Measurements from ENCODE around the gene OARD1. TPM values are rescaled to one million over a fixed set of nuclear protein-coding genes. Genes with fewer than 3 reads are reported as not detected.
"Not testable (repeated sequence)": the region's sequence is repeated elsewhere in the genome, so short reads cannot be mapped to it uniquely, and the experiment has no call there.

The OARD1 gene
- total RNA-seq, 1 donor from 2014 or later, result 12.1 TPM

GRCh38 chr6:41025966-41026530, 46.1 kb downstream of the OARD1 start:
- no peak for DNase-seq

- DNase-seq, result no peak
Observed at GRCh38 chr6:41023114-41023513, 49.0 kb downstream of the OARD1 start.

- no peak for DNase-seq
Observed at GRCh38 chr6:41022294-41022693, 49.9 kb downstream of the OARD1 start.

GRCh38 chr6:41021832-41022231, 50.3 kb downstream of the OARD1 start:
- DNase-seq, result no peak

GRCh38 chr6:41017663-41018062, 54.5 kb downstream of the OARD1 start:
- no peak for DNase-seq

GRCh38 chr6:41015860-41016259, 56.3 kb downstream of the OARD1 start:
- not testable (repeated sequence) for DNase-seq

GRCh38 chr6:41014780-41015179, 57.4 kb downstream of the OARD1 start:
- DNase-seq, result no peak

Other genes starting within 250 kb of the OARD1 start
- 0.30 TPM for gene UNC5CL, start 33.1 kb downstream of the OARD1 start, total RNA-seq
- 0.79 TPM for gene TSPO2, start 29.9 kb downstream of the OARD1 start, total RNA-seq
- gene APOBEC2, start 19.2 kb downstream of the OARD1 start, total RNA-seq, result 60.6 TPM
- 27.0 TPM for gene NFYA, start 618 bp upstream of the OARD1 start, total RNA-seq
- 0.49 TPM for gene TREML1, start 82.0 kb upstream of the OARD1 start, total RNA-seq
- 0.59 TPM for gene TREM2, start 90.8 kb upstream of the OARD1 start, total RNA-seq
- 0.39 TPM for gene TREML2, start 128.8 kb upstream of the OARD1 start, total RNA-seq
- not detected for gene TREML4, start 156.0 kb upstream of the OARD1 start, total RNA-seq
- gene TREM1, start 214.3 kb upstream of the OARD1 start, total RNA-seq, result 1.6 TPM